ENCODE measurements around the gene HSFX4. TPM values are rescaled to one million over a fixed set of nuclear protein-coding genes. Genes with fewer than 3 reads are reported as not detected.
A peak's percentile ranks its signal among the peaks of the same experiment; 100 is the strongest.
"Not testable (repeated sequence)": the region's sequence is repeated elsewhere in the genome, so short reads cannot be mapped to it uniquely, and the experiment has no call there.

The HSFX4 gene
- polyA plus RNA-seq, 3 donors: not detected

- H3K27me3 ChIP-seq (ENCODE audit: control insufficient read depth in 2 of 2, insufficient read depth in 2 of 2, low read length in 2 of 2); H3K4me2 ChIP-seq (replicated peaks; ENCODE audit: extremely low read depth, low read length, poor library complexity, severe bottlenecking); H3K4me1 Mint-ChIP-seq; H3K4me3 ChIP-seq (replicated peaks in 1 of 3; ENCODE audit: low read depth in 2 of 3, low read length in 3 of 3); H3K27ac Mint-ChIP-seq; H3K9ac ChIP-seq (ENCODE audit: insufficient read depth, low read length, poor library complexity, severe bottlenecking); H3K4me1 ChIP-seq (ENCODE audit: control insufficient read depth in 1 of 2, insufficient read depth in 2 of 2, low read length in 2 of 2); H3K79me2 ChIP-seq (ENCODE audit: insufficient read depth, low read length); H3K9me3 Mint-ChIP-seq; H3K36me3 ChIP-seq (replicated peaks in 1 of 2; ENCODE audit: control insufficient read depth in 1 of 2, insufficient read depth in 2 of 2, low read length in 2 of 2); H3K36me3 Mint-ChIP-seq; H3K27me3 Mint-ChIP-seq (ENCODE audit: low read depth in 3 of 3); H3K9me3 ChIP-seq (replicated peaks in 1 of 2; ENCODE audit: control insufficient read depth in 1 of 2, insufficient read depth in 1 of 2, low read length in 2 of 2); H3K27ac ChIP-seq (ENCODE audit: low read depth in 1 of 2, low read length in 2 of 2); DNase-seq; intact Hi-C loops (cut with micrococcal nuclease); H3K4me3 Mint-ChIP-seq; H2AFZ ChIP-seq (ENCODE audit: insufficient read depth, low read depth, low read length, poor library complexity, severe bottlenecking); H4K20me1 ChIP-seq (ENCODE audit: insufficient read depth, low read length): not testable (repeated sequence)
- WGBS (ENCODE audit: insufficient coverage): no CpG with 5 or more reads among the region's 1 CpG
Observed at GRCh38 chrX:149927964-149928258, 1.5 kb upstream of the HSFX4 start.

- H3K4me1 Mint-ChIP-seq; H3K27ac ChIP-seq (ENCODE audit: low read depth in 1 of 2, low read length in 2 of 2); H3K36me3 Mint-ChIP-seq; H4K20me1 ChIP-seq (ENCODE audit: insufficient read depth, low read length); H3K36me3 ChIP-seq (replicated peaks in 1 of 2; ENCODE audit: control insufficient read depth in 1 of 2, insufficient read depth in 2 of 2, low read length in 2 of 2); DNase-seq; H3K4me3 Mint-ChIP-seq; H3K4me2 ChIP-seq (replicated peaks; ENCODE audit: extremely low read depth, low read length, poor library complexity, severe bottlenecking); H3K9ac ChIP-seq (ENCODE audit: insufficient read depth, low read length, poor library complexity, severe bottlenecking); H3K4me3 ChIP-seq (replicated peaks in 1 of 3; ENCODE audit: low read depth in 2 of 3, low read length in 3 of 3); H3K27me3 Mint-ChIP-seq (ENCODE audit: low read depth in 3 of 3); H3K79me2 ChIP-seq (ENCODE audit: insufficient read depth, low read length); H2AFZ ChIP-seq (ENCODE audit: insufficient read depth, low read depth, low read length, poor library complexity, severe bottlenecking); H3K9me3 Mint-ChIP-seq; intact Hi-C loops (cut with micrococcal nuclease); H3K27me3 ChIP-seq (ENCODE audit: control insufficient read depth in 2 of 2, insufficient read depth in 2 of 2, low read length in 2 of 2); H3K27ac Mint-ChIP-seq; H3K4me1 ChIP-seq (ENCODE audit: control insufficient read depth in 1 of 2, insufficient read depth in 2 of 2, low read length in 2 of 2); H3K9me3 ChIP-seq (replicated peaks in 1 of 2; ENCODE audit: control insufficient read depth in 1 of 2, insufficient read depth in 1 of 2, low read length in 2 of 2): not testable (repeated sequence)
- WGBS (ENCODE audit: insufficient coverage): no CpG with 5 or more reads among the region's 1 CpG
Observed at GRCh38 chrX:149928635-149929034, 738 bp upstream of the HSFX4 start.

GRCh38 chrX:149931355-149931754 is 2.0 kb downstream of the HSFX4 start:
- intact Hi-C loops (cut with micrococcal nuclease); H2AFZ ChIP-seq (ENCODE audit: insufficient read depth, low read depth, low read length, poor library complexity, severe bottlenecking); DNase-seq; H3K9me3 Mint-ChIP-seq; H3K27ac Mint-ChIP-seq; H3K4me2 ChIP-seq (replicated peaks; ENCODE audit: extremely low read depth, low read length, poor library complexity, severe bottlenecking); H3K4me1 ChIP-seq (ENCODE audit: control insufficient read depth in 1 of 2, insufficient read depth in 2 of 2, low read length in 2 of 2); H3K79me2 ChIP-seq (ENCODE audit: insufficient read depth, low read length); H3K27ac ChIP-seq (ENCODE audit: low read depth in 1 of 2, low read length in 2 of 2); H3K9me3 ChIP-seq (replicated peaks in 1 of 2; ENCODE audit: control insufficient read depth in 1 of 2, insufficient read depth in 1 of 2, low read length in 2 of 2); H3K4me1 Mint-ChIP-seq; H3K36me3 ChIP-seq (replicated peaks in 1 of 2; ENCODE audit: control insufficient read depth in 1 of 2, insufficient read depth in 2 of 2, low read length in 2 of 2); H3K27me3 ChIP-seq (ENCODE audit: control insufficient read depth in 2 of 2, insufficient read depth in 2 of 2, low read length in 2 of 2); H4K20me1 ChIP-seq (ENCODE audit: insufficient read depth, low read length); H3K27me3 Mint-ChIP-seq (ENCODE audit: low read depth in 3 of 3); H3K4me3 Mint-ChIP-seq; H3K4me3 ChIP-seq (replicated peaks in 1 of 3; ENCODE audit: low read depth in 2 of 3, low read length in 3 of 3); H3K9ac ChIP-seq (ENCODE audit: insufficient read depth, low read length, poor library complexity, severe bottlenecking): not testable (repeated sequence)
- peaks cover 14 to 18% of the 10 kb centered on the region in 2 donors for H3K36me3 Mint-ChIP-seq
- WGBS (ENCODE audit: insufficient coverage): no CpG with 5 or more reads among the region's 4 CpGs

- H2AFZ ChIP-seq (ENCODE audit: insufficient read depth, low read depth, low read length, poor library complexity, severe bottlenecking); H3K9me3 ChIP-seq (replicated peaks in 1 of 2; ENCODE audit: control insufficient read depth in 1 of 2, insufficient read depth in 1 of 2, low read length in 2 of 2); H3K27ac Mint-ChIP-seq; DNase-seq; H3K79me2 ChIP-seq (ENCODE audit: insufficient read depth, low read length); H3K9me3 Mint-ChIP-seq; H3K4me1 ChIP-seq (ENCODE audit: control insufficient read depth in 1 of 2, insufficient read depth in 2 of 2, low read length in 2 of 2); H3K27me3 Mint-ChIP-seq (ENCODE audit: low read depth in 3 of 3); H3K27ac ChIP-seq (ENCODE audit: low read depth in 1 of 2, low read length in 2 of 2); H3K9ac ChIP-seq (ENCODE audit: insufficient read depth, low read length, poor library complexity, severe bottlenecking); H3K36me3 ChIP-seq (replicated peaks in 1 of 2; ENCODE audit: control insufficient read depth in 1 of 2, insufficient read depth in 2 of 2, low read length in 2 of 2); H3K4me3 Mint-ChIP-seq; H3K4me1 Mint-ChIP-seq; H3K27me3 ChIP-seq (ENCODE audit: control insufficient read depth in 2 of 2, insufficient read depth in 2 of 2, low read length in 2 of 2); H3K4me2 ChIP-seq (replicated peaks; ENCODE audit: extremely low read depth, low read length, poor library complexity, severe bottlenecking); H3K4me3 ChIP-seq (replicated peaks in 1 of 3; ENCODE audit: low read depth in 2 of 3, low read length in 3 of 3); intact Hi-C loops (cut with micrococcal nuclease); H4K20me1 ChIP-seq (ENCODE audit: insufficient read depth, low read length): not testable (repeated sequence)
- peaks cover 14 to 18% of the 10 kb centered on the region in 2 donors for H3K36me3 Mint-ChIP-seq
- no CpG with 5 or more reads among the region's 2 CpGs for WGBS (ENCODE audit: insufficient coverage)
Observed at GRCh38 chrX:149932150-149932549, 2.8 kb downstream of the HSFX4 start.

- intact Hi-C loops (cut with micrococcal nuclease); H3K4me3 ChIP-seq (replicated peaks in 1 of 3; ENCODE audit: low read depth in 2 of 3, low read length in 3 of 3); H3K27me3 ChIP-seq (ENCODE audit: control insufficient read depth in 2 of 2, insufficient read depth in 2 of 2, low read length in 2 of 2); H3K36me3 ChIP-seq (replicated peaks in 1 of 2; ENCODE audit: control insufficient read depth in 1 of 2, insufficient read depth in 2 of 2, low read length in 2 of 2); H2AFZ ChIP-seq (ENCODE audit: insufficient read depth, low read depth, low read length, poor library complexity, severe bottlenecking); H3K9me3 ChIP-seq (replicated peaks in 1 of 2; ENCODE audit: control insufficient read depth in 1 of 2, insufficient read depth in 1 of 2, low read length in 2 of 2); H3K27ac ChIP-seq (ENCODE audit: low read depth in 1 of 2, low read length in 2 of 2); H3K4me1 ChIP-seq (ENCODE audit: control insufficient read depth in 1 of 2, insufficient read depth in 2 of 2, low read length in 2 of 2); H3K4me3 Mint-ChIP-seq; DNase-seq; H3K79me2 ChIP-seq (ENCODE audit: insufficient read depth, low read length); H3K9ac ChIP-seq (ENCODE audit: insufficient read depth, low read length, poor library complexity, severe bottlenecking); H3K9me3 Mint-ChIP-seq; H3K4me1 Mint-ChIP-seq; H4K20me1 ChIP-seq (ENCODE audit: insufficient read depth, low read length); H3K4me2 ChIP-seq (replicated peaks; ENCODE audit: extremely low read depth, low read length, poor library complexity, severe bottlenecking); H3K27me3 Mint-ChIP-seq (ENCODE audit: low read depth in 3 of 3): not testable (repeated sequence)
- peaks cover 14 to 18% of the 10 kb centered on the region in 2 donors for H3K36me3 Mint-ChIP-seq
- peak overlapping the region in 1 of 7 donors; percentile 63 for H3K27ac Mint-ChIP-seq
- WGBS (ENCODE audit: insufficient coverage): no CpG with 5 or more reads among the region's 5 CpGs
Observed at GRCh38 chrX:149932970-149933369, 3.6 kb downstream of the HSFX4 start.
